GM18861 (cell line): ENCODE results near the gene TSC22D3.
"Not testable (repeated sequence)": the region's sequence is repeated elsewhere in the genome, so short reads cannot be mapped to it uniquely, and the experiment has no call there.

Experiments used
- ATAC-seq: cut with Tn5 transposase; IDR thresholded peaks from one replicate; pipeline ENCODE4 v1.9.1; 2021; ENCODE audit not compliant: unreplicated experiment

Gene TSC22D3

GRCh38 chrX:107775734-107776511 is at the start of gene TSC22D3:
TSS of gene TSC22D3 (minus strand) at chrX:107775787. CDS start at chrX:107775419, 368 bp downstream.
- ATAC-seq, result peak; percentile 82

- no peak for ATAC-seq
Measured at GRCh38 chrX:107823456-107823855, 47.9 kb upstream of the TSC22D3 start.

GRCh38 chrX:107823042-107823441 is 47.5 kb upstream of the TSC22D3 start:
- no peak for ATAC-seq

- ATAC-seq, result no peak
Measured at GRCh38 chrX:107818900-107819521, 43.4 kb upstream of the TSC22D3 start.

- not testable (repeated sequence) for ATAC-seq
Measured at GRCh38 chrX:107810053-107810452, 34.5 kb upstream of the TSC22D3 start.

- ATAC-seq, result no peak
Measured at GRCh38 chrX:107805179-107805578, 29.6 kb upstream of the TSC22D3 start.

GRCh38 chrX:107804427-107804826 is 28.8 kb upstream of the TSC22D3 start:
- ATAC-seq, result no peak

GRCh38 chrX:107787827-107788226 is 12.2 kb upstream of the TSC22D3 start:
- no peak for ATAC-seq

- no peak for ATAC-seq
Measured at GRCh38 chrX:107780525-107780924, 4.9 kb upstream of the TSC22D3 start.

- ATAC-seq, result no peak
Measured at GRCh38 chrX:107777536-107777832, 1.9 kb upstream of the TSC22D3 start, which contains the start of gene NCBP2L. TSS of gene NCBP2L (plus strand) at chrX:107777733. CDS start at chrX:107794221, 16,488 bp downstream.

GRCh38 chrX:107776649-107777535 is 1.3 kb upstream of the TSC22D3 start:
- ATAC-seq, result peak; percentile 75

GRCh38 chrX:107775000-107775733 is 420 bp downstream of the TSC22D3 start:
- ATAC-seq, result no peak

- no peak for ATAC-seq
Measured at GRCh38 chrX:107773906-107774435, 1.6 kb downstream of the TSC22D3 start.

GRCh38 chrX:107773206-107773605 is 2.4 kb downstream of the TSC22D3 start:
- ATAC-seq, result no peak

- ATAC-seq, result no peak
Measured at GRCh38 chrX:107769581-107770317, 5.8 kb downstream of the TSC22D3 start.

GRCh38 chrX:107768051-107768450 is 7.5 kb downstream of the TSC22D3 start:
- no peak for ATAC-seq

- ATAC-seq, result no peak
Measured at GRCh38 chrX:107766470-107767150, 9.0 kb downstream of the TSC22D3 start.

- no peak for ATAC-seq
Measured at GRCh38 chrX:107764845-107765608, 10.6 kb downstream of the TSC22D3 start.

GRCh38 chrX:107763647-107764046 is 11.9 kb downstream of the TSC22D3 start:
- no peak for ATAC-seq
